GM23338 (cell line): ENCODE data around the gene TCF20. TPM values are rescaled to one million over a fixed set of nuclear protein-coding genes. Genes with fewer than 3 reads are reported as not detected.
A peak's percentile ranks its signal among the peaks of the same experiment; 100 is the strongest.

ENCODE experiments used
- ATAC-seq: fragments of 200-7000 bp; cut with Tn5 transposase; 3 replicates; pipeline ENCODE4 v1.9.1; 2020
- DNase-seq: peaks from one replicate; pipeline ENCODE4 v3.0.0-alpha.2; 2015; ENCODE audit warnings: low spot score
- H2AFZ ChIP-seq: fragments of 200-600 bp; sonication (generic); 2 replicates; pipeline ENCODE4 v1.8.0; 2016; ENCODE audit warnings: antibody characterized with exemption, mild to moderate bottlenecking, moderate library complexity
- H3F3A ChIP-seq: fragments of 200-600 bp; sonication (generic); replicated peaks from 2 replicates; pipeline ENCODE4 v1.8.0; 2017; ENCODE audit warnings: antibody characterized with exemption, mixed run types, low read depth
- H3K27ac ChIP-seq: fragments of 200-600 bp; sonication (generic); 2 replicates; pipeline ENCODE4 v1.6.1; 2016; ENCODE audit warnings: low read depth
- H3K27me3 ChIP-seq: fragments of 200-600 bp; sonication (generic); 2 replicates; pipeline ENCODE4 v1.8.0; 2016; ENCODE audit warnings: mild to moderate bottlenecking, mixed run types, moderate library complexity; ENCODE audit not compliant: insufficient read depth
- H3K36me3 ChIP-seq: fragments of 200-600 bp; sonication (generic); 2 replicates; pipeline ENCODE4 v1.8.0; 2016; ENCODE audit warnings: mild to moderate bottlenecking; ENCODE audit not compliant: insufficient read depth
- H3K4me1 ChIP-seq: fragments of 200-600 bp; sonication (generic); 2 replicates; pipeline ENCODE4 v1.8.0; 2016; ENCODE audit warnings: mild to moderate bottlenecking, moderate library complexity; ENCODE audit not compliant: insufficient read depth
- H3K4me2 ChIP-seq: fragments of 200-600 bp; sonication (generic); 2 replicates; pipeline ENCODE4 v1.7.1; 2017; ENCODE audit warnings: mixed run types
- H3K4me3 ChIP-seq: fragments of 200-600 bp; sonication (generic); 2 replicates; pipeline ENCODE4 v1.6.1; 2016; ENCODE audit warnings: mixed run types
- H3K79me2 ChIP-seq: fragments of 200-600 bp; sonication (generic); replicated peaks from 2 replicates; pipeline ENCODE4 v1.8.0; 2017; ENCODE audit warnings: mild to moderate bottlenecking; ENCODE audit not compliant: insufficient read depth
- H3K9me2 ChIP-seq: fragments of 200-600 bp; sonication (generic); 2 replicates; pipeline ENCODE4 v1.8.0; 2017; ENCODE audit not compliant: insufficient read depth
- H4K20me1 ChIP-seq: fragments of 200-600 bp; sonication (generic); replicated peaks from 2 replicates; pipeline ENCODE4 v1.8.0; 2017; ENCODE audit warnings: mild to moderate bottlenecking; ENCODE audit not compliant: insufficient read depth
- H3K27ac Mint-ChIP-seq: 2 replicates; pipeline ENCODE4 v1.8.0; 2020; ENCODE audit warnings: inconsistent platforms, mild to moderate bottlenecking, moderate library complexity, mixed read lengths
- H3K27me3 Mint-ChIP-seq: 3 replicates; pipeline ENCODE4 v1.8.0; 2022; ENCODE audit warnings: low read depth, mild to moderate bottlenecking, moderate library complexity, mixed read lengths, inconsistent platforms; ENCODE audit not compliant: insufficient read depth, poor library complexity
- H3K36me3 Mint-ChIP-seq: 3 replicates; pipeline ENCODE4 v1.8.0; 2021; ENCODE audit warnings: low read depth, mild to moderate bottlenecking, inconsistent platforms, moderate library complexity, mixed read lengths
- H3K4me1 Mint-ChIP-seq: 3 replicates; pipeline ENCODE4 v1.8.0; 2020; ENCODE audit warnings: mild to moderate bottlenecking, inconsistent platforms, mixed read lengths
- H3K4me3 Mint-ChIP-seq: 3 replicates; pipeline ENCODE4 v1.8.0; 2021; ENCODE audit warnings: moderate library complexity, mild to moderate bottlenecking, inconsistent platforms, mixed read lengths
- H3K9me3 Mint-ChIP-seq: 3 replicates; pipeline ENCODE4 v1.8.0; 2020; ENCODE audit warnings: moderate library complexity, mild to moderate bottlenecking, inconsistent platforms, mixed read lengths
- CTCF ChIP-seq, 2 experiments: fragments of 200-600 bp in 1 of 2; sonication (generic) in 1 of 2; conservative IDR thresholded peaks; 2 replicates each; pipeline versions ENCODE4 v1.5.1 to v1.6.1; 2016 to 2017; ENCODE audit warnings: antibody characterized with exemption in 2 of 2, low read depth in 2 of 2, mild to moderate bottlenecking in 2 of 2, moderate library complexity in 1 of 2
- EZH2 ChIP-seq: fragments of 200-600 bp; sonication (generic); IDR thresholded peaks from one replicate; pipeline ENCODE4 v1.8.0; 2017; ENCODE audit warnings: antibody characterized with exemption, mild to moderate bottlenecking, low read depth; ENCODE audit not compliant: unreplicated experiment
- EZH2phosphoT487 ChIP-seq: fragments of 200-600 bp; sonication (generic); IDR thresholded peaks from one replicate; pipeline ENCODE4 v1.8.1; 2018; ENCODE audit warnings: antibody characterized with exemption; ENCODE audit not compliant: unreplicated experiment
- JUNB ChIP-seq: IDR thresholded peaks from one replicate; pipeline ENCODE4 v1.6.1; 2016; ENCODE audit warnings: antibody characterized with exemption; ENCODE audit not compliant: unreplicated experiment
- POLR2AphosphoS5 ChIP-seq: IDR thresholded peaks from 2 replicates; pipeline ENCODE4 v1.6.1; 2016; ENCODE audit warnings: antibody characterized with exemption, low read depth
- REST ChIP-seq: IDR thresholded peaks from one replicate; pipeline ENCODE4 v1.6.1; 2018; ENCODE audit warnings: antibody characterized with exemption; ENCODE audit not compliant: unreplicated experiment
- STAT1 ChIP-seq: IDR thresholded peaks from one replicate; pipeline ENCODE4 v1.6.1; 2016; ENCODE audit warnings: antibody characterized with exemption; ENCODE audit not compliant: unreplicated experiment
- ZNF114 ChIP-seq: fragments of 250-450 bp; sonication (Bioruptor Pico); IDR thresholded peaks from 2 replicates; pipeline ENCODE4 v1.5.0; 2020; ENCODE audit warnings: mild to moderate bottlenecking, moderate library complexity
- ZNF331 ChIP-seq: fragments of 250-450 bp; sonication (Bioruptor Pico); IDR thresholded peaks from 2 replicates; pipeline ENCODE4 v1.5.0; 2020; ENCODE audit warnings: low read depth, mild to moderate bottlenecking, moderate library complexity
- polyA plus RNA-seq: library from polyadenylated mRNA; unstranded; fragments of >200 nt; fragmentation: Nextera tagmentation; extraction: Ambion mirVana; gene quantifications from 2 replicates; pipeline ENCODE4 v1.2.1, GENCODE V29; 2016
- total RNA-seq: library from RNA; depleted of rRNA; stranded (reverse); fragments of >200 nt; shearing (Covaris generic); gene quantifications from 2 replicates; pipeline ENCODE4 v1.2.3, GENCODE V29; 2014

Gene TCF20
- total and polyA plus RNA-seq, 2 experiments from 2014 or later: 6.4 to 68.7 TPM

- H3K9me3 Mint-ChIP-seq: no peaks in the 10 kb centered on the region
- peak; percentile 48 for DNase-seq
- peak; percentile 40 for ATAC-seq
- peaks cover 3% of the 10 kb centered on the region; the same call in 1 of the 2 replicates for H4K20me1 ChIP-seq
- no peaks in the 10 kb centered on the region for H3K27me3 ChIP-seq
- no peak overlapping the region for H3K4me3 ChIP-seq
- H2AFZ ChIP-seq: no peak overlapping the region
- no peaks in the 10 kb centered on the region for H3K36me3 ChIP-seq
- no peaks in the 10 kb centered on the region for H3K4me1 ChIP-seq
- no peak overlapping the region for H3K27ac Mint-ChIP-seq
- peaks cover 48% of the 10 kb centered on the region for H3K4me1 Mint-ChIP-seq
- peaks cover 13% of the 10 kb centered on the region for H3K27me3 Mint-ChIP-seq
- no peak overlapping the region; the same call in 2 of the 3 replicates for H3K4me3 Mint-ChIP-seq
- no peaks in the 10 kb centered on the region for H3F3A ChIP-seq
- H3K4me2 ChIP-seq: no peak overlapping the region
- H3K9me2 ChIP-seq: no peaks in the 10 kb centered on the region
- no peaks in the 10 kb centered on the region; the same call in 2 of the 3 replicates for H3K36me3 Mint-ChIP-seq
- H3K79me2 ChIP-seq: no peaks in the 10 kb centered on the region
- H3K27ac ChIP-seq: no peak overlapping the region
- TF ChIP-seq REST (no peak), ZNF114 (CRISPR knock-in tag) (no peak), EZH2 (no peak), EZH2phosphoT487 (no peak), CTCF (conservative IDR thresholded peaks at IDR 0.05; ENCODE audit: low read depth in 2 of 2) (peak in 1 of 2 experiments; percentile 23; a peak in 1 of 4 replicates), ZNF331 (CRISPR knock-in tag) (no peak)
Observed at GRCh38 chr22:42313204-42313603, 42.8 kb upstream of the TCF20 start.

GRCh38 chr22:42310291-42311015 lies 40.0 kb upstream of the TCF20 start:
- H3K27ac Mint-ChIP-seq: no peak overlapping the region
- H3K9me3 Mint-ChIP-seq: no peaks in the 10 kb centered on the region
- Histone ChIP-seq H3K4me1 (no peaks in the 10 kb centered on the region), H3K4me2 (no peak overlapping the region), H3K27me3 (no peaks in the 10 kb centered on the region), H3K36me3 (no peaks in the 10 kb centered on the region), H3F3A (no peaks in the 10 kb centered on the region), H3K4me3 (no peak overlapping the region), H3K27ac (no peak overlapping the region), H2AFZ (no peak overlapping the region), H3K79me2 (no peaks in the 10 kb centered on the region), H3K9me2 (no peaks in the 10 kb centered on the region), H4K20me1 (peaks cover under 1% of the 10 kb centered on the region; the same call in 1 of the 2 replicates)
- no peaks in the 10 kb centered on the region for H3K36me3 Mint-ChIP-seq
- ATAC-seq (no peak), DNase-seq (no peak)
- H3K4me1 Mint-ChIP-seq: peaks cover 37% of the 10 kb centered on the region
- H3K27me3 Mint-ChIP-seq: peaks cover 10% of the 10 kb centered on the region
- no peak overlapping the region for H3K4me3 Mint-ChIP-seq
- TF ChIP-seq JUNB (no peak), POLR2AphosphoS5 (no peak), CTCF (conservative IDR thresholded peaks at IDR 0.05; ENCODE audit: low read depth in 2 of 2) (no peak), STAT1 (no peak), REST (no peak)
